Activated naive CD4-positive, alpha-beta T cell (primary cell): ENCODE data around the gene PER1.
A peak's percentile ranks its signal among the peaks of the same experiment; 100 is the strongest.

Source experiments
- DNase-seq, 4 experiments: peaks; one replicate each; lab custom pipeline; 2025; lab: John Stamatoyannopoulos, UW

PER1 gene

DNA sequence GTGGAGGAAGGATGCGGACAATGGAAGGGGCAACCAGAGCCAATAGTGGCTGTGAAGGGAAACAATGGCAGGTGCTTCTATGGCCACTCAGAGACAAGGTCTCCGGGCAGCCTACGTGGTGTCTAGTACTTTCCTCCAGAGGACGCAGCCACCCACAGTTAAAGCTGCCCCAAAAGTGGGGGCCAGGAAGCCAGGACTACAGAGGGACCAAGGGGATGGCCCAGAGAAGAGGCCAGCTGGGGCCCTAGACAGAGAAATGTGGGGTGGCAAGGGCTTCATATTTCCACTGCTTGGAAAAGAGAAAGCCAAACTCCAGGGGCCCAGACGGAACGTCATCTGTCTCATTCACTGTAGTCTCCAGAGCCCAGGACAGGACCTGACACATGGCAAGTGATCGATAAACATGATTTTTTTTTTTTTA is 837 bp upstream of the PER1 start:
- no peak for DNase-seq

DNA sequence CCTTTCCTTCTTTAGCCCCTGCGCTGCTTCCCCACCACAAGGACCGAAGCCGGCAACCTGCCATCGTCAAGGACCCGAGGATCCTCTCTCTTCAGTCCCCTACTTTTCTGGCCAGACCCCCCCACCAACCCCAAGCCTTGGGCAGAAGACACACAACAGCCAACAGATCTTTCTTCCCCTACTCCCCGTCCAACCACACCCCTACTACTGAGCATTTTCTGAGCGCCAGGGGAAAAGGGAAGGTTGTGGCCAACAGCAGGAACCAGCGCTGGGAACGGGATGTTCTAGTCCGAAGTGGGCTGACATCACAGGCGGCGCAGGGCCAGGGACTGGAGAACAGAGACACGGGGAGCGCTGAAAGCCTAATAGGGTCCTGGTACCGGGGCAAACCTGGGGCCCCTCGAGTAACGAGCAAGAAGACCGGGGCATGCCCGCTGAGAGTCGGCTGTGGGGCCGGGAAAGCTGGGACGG is 528 bp downstream of the PER1 start:
- peak in 2 of 4 experiments; percentile 21 to 23 for DNase-seq

DNA sequence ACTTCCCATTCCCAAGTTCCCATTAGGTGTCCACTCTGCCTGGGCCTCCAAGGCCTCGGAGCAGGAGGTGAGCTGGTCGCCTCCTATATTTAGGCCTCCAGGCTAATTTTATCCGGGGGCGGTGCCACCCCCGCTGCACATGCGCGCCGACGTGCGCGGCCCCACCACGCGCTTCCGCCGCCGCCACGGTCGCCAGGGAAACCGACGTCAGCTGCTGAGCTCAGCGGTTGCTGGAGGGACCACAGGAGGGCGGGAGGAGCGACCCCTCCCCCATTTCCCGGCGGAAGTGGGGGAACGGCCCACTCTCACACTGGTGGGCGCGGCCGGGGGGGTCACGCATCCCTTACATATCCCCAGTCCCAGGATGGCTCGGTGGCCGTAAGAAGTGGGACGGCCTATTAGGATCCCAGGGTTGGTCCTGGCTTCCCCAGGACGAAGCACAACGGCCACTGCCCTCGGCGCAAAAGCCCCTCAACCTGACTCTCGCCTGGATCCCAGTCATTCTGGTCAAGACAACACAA is 1.0 kb downstream of the PER1 start:
- peak; percentile 63 to 87 (median 72) for DNase-seq

DNA sequence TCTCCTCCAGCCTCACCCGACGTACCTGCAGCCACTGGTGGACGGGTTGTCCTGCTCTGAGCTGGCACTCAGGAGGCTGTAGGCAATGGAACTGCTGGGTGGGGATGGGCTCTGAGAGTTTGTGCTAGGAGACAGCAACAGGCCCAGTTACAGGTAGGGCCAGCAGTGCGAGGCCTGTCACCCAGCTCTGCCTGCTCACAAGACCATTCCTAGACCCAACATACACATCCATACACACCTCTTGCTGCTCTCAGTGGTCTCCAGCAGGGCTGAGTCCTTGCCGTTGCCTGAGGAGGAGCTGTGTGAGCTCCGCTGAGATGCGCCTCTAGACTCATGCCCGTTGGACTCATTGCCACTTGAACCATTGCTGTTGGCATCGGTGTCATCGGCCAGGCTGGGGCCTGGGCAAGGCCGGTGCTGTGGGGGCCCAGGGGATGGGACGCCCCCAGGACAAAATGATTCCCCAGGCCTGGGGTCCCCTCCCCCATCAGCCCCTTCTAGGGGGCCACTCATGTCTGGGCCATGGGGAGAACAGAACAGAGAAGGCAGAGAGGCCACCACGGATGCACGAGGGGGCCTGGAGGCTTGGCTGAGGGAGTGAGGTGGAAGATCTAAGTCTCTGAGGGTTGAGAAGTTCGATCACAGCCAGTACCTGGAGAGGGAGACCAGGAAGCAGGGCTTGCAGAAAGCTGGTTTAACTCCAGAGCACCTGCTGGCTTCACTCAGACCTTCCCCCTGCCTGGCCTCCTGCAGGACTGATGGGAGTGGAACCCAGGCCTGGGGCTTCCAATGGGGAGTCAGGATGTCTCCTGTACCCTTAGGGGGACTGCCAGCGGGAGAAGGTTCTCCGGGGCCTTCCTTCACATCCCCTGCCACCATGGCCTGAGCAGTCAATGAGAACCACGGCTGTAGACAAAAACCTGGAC is 1.7 kb downstream of the PER1 start:
- no peak for DNase-seq

GRCh38 chr17:8149419-8150193 is 2.6 kb downstream of the PER1 start:
- no peak for DNase-seq

- no peak for DNase-seq
Measured at GRCh38 chr17:8148560-8148959, 3.6 kb downstream of the PER1 start.

DNA sequence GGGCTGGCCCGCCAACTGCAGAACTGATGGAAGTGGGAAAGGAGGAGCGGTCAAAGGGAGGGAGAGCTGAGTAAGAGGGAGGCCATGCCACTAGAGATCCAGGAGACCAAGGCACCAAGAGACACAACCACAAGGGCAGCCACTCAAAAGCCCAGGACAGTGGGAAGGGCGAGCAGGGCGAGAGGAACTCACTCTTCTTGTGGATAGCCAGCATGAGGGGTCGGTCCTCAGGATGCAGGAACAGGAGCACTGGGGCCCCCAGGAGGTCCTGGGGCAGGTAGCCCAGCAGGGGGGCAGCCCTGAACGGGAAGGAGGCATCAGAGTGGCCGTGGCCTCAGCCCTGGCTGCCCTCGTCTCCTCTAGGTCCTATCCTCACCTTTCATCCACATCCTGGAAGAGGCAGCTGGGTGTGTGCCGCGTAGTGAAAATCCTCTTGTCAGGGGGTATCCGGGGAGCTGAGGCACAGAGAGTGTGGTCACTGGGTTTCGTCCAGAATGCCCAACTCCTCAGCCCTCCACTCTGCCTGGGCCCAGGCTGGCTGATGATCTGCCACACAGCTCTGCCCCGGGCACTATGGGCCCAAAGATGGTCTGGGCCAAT is 4.3 kb downstream of the PER1 start:
- no peak for DNase-seq

DNA sequence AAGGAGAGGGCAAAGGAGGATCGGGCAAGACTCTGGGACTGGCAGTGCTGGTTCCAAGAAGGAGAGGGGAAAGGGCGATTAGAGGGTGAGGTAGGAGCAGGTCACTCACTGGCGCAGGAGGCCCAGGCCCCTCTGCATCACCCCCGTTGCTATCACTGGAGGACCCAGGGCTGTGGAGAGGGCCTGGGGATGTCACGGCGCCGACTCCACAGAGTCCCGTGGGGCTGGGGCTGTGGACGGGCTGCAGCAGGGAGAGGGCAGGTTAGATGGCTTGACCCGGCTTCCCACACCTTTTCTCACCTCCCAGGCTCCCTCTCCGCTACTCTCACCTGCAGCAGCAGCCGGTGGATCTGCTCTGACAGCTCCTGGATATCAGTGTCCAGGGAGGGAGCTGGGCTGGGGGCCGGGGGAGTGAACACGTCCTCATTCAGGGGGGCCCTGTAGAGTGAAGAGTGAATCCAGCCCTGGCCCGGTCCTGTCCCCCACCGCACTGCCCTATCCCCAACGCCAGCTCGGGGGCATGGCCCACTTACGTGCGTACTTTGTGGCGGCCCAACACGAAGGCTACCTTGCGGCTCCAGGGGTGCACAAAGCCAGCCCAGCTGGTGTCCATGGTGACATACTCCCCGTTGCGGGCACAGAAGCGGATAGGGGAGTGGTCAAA is 4.9 kb downstream of the PER1 start:
- no peak for DNase-seq

- DNase-seq, result no peak
Measured at GRCh38 chr17:8146381-8147140, 5.6 kb downstream of the PER1 start.

- DNase-seq, result no peak
Measured at GRCh38 chr17:8145811-8146210, 6.4 kb downstream of the PER1 start.

DNA sequence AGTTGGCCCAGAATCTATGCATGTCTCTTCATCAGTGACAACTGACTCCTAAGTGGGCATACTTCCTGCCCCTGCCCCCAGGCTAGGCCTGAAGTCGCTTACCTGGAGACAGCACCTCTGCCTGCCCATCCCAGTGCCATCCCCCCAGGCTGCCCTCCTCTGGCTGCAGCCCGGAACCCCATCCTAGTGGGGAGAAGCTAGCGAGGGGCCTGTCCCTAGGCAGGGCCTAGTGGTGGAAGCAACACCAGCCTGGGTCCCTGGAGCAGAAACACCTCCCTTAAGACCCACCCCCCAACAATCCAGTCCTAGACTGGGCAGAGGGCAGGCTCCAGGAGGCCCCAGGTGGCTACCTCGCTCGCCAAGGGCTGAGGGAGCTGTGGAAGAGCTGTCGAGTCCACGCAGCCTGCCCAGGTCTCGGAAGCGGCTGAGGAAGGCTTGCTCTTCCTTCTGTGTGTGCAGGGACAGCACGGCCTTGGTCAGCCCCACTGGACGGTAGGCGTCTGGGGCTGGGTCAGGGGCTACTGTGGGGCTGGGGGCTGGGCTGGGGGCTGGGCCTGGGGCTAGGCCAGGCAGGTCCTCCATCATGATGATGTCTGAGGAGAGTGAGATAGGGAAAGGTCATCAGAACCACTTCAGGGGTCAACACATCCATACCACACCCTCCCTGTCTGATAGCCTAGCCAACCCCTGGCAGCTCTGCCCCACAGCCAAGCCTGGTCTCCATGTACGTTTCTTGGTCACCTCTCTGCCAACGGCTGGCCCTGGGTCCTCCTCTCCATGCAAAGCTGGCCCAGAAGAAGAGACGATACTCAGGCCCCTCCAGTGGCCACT is 7.6 kb downstream of the PER1 start:
- no peak for DNase-seq

DNA sequence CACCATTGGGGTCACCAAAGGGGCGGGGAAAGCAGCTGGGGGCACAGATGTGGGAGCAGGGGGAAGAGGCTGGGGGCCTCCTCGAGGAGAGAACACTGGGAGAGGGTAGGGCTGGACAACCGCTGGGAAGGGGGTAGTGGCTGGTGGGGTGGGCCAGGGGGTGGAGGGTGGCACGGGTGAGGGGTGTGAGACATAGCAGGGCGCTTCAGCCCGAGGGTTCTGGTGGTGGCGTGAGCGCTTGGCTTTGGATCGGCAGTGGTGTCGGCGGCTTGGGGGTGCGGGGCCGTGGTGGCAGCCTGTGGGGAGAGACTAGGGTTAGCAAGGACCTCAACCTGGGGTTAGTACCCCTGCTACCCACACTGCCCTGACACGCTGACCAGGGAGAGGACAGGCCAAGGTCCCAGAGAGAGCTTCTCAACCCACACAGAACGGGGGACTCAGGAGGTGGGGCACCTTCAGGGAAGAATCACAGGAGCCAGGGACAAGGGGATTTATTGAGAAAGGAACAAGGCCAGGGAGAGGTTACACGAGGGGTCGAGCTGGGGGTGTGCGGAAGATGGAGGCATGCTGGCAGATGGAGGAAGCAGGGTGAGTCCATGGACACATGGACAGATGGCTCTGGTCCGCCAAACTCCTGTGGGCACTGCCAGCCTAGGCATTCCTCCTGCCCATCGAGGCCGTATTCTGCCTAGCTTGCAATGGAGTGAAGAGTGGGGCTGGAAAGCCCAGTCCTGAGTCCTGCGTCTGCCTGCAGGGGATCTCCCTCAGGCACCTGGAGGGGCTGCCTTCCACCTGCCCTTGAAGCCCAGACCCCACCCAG is 8.4 kb downstream of the PER1 start:
- no peak for DNase-seq

- DNase-seq, result no peak
Measured at GRCh38 chr17:8142887-8143580, 9.2 kb downstream of the PER1 start.

GRCh38 chr17:8142158-8142886 is 9.9 kb downstream of the PER1 start:
- DNase-seq, result no peak

DNA sequence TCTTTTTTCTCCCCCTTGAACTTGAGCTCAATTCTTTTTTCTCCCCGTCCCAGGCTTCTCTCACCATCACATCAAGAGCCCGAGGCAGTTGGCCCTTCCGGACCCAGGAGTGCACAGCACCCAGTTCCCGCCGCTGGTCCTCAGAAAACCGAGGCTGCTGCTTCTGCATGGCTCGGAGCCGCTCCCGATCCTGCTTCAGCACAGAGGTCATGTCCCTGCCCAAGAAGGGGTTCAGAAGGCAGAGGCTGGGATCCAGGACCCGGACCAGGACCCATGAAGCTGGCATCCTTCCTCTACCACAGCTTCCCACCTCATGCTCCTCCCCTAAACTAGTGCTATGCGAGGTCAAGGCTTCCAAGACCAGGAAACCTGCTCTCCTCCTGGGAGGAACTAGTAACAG is 10.5 kb downstream of the PER1 start:
- no peak for DNase-seq

- DNase-seq, result no peak
Measured at GRCh38 chr17:8141045-8141444, 11.2 kb downstream of the PER1 start.

DNA sequence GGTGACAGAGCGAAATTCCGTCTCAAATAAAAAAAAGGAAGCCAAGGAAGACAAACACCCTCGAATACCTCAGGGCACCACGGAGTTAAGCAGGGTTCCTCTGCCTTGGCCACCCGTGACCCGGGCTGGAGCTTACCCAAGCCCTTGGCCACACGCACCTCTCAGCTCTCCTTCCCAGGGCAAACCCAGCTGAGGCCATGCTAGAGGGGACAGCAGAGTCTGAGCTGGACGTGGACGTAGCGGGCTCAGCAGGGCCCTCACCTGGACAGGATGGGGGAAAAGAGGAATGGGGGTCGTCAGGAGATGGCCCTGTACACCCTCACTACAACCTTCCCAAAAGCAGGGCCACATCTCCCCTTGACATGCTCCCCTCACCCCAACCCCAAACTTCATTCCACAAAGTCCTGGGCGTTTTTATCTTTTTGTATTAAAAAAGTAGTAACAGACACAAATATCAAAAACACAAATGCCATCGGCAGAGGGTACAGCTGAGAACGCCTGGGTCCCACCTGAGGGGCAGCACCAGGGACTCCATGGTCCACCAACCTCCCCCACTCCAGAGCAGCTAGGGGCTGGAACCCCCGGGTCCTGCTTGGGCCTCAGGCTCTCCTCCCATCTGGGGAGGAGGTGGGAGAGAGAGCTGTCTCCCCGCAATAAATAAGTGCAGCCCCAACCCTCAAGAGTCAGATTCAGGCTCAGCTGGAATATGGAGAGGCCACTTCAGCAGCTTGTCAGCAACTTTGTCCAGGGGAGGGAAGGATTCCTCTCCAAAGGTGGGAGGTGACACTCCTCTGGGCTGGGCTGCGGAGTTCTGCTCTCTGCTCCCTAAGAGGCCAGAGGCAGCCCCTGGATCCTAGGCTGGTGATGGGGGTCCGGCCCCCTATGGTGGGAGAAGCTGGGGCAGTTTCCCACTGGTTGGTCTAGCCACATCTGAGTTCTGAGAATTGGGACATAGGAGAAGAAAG is 11.9 kb downstream of the PER1 start:
- DNase-seq, result no peak
